HT1080 (cell line): ENCODE data around the gene OR2AG1. TPM values are rescaled to one million over a fixed set of nuclear protein-coding genes. Genes with fewer than 3 reads are reported as not detected.

Source experiments
- DNase-seq: peaks from one replicate; pipeline ENCODE4 v3.0.0-alpha.2; 2015; ENCODE audit warnings: low read depth
- polyA plus RNA-seq, 2 experiments: library from polyadenylated mRNA; depleted of rRNA; stranded (reverse); fragments of >200 nt; gene quantifications; 2 replicates each; pipeline ENCODE4 v1.2.3, GENCODE V29; 2015
- total RNA-seq: library from RNA; depleted of rRNA; stranded (reverse); fragments of >200 nt; shearing (Covaris generic); gene quantifications from 2 replicates; pipeline ENCODE4 v1.2.3, GENCODE V29; 2014; rRNA removed

OR2AG1 gene, protein sequence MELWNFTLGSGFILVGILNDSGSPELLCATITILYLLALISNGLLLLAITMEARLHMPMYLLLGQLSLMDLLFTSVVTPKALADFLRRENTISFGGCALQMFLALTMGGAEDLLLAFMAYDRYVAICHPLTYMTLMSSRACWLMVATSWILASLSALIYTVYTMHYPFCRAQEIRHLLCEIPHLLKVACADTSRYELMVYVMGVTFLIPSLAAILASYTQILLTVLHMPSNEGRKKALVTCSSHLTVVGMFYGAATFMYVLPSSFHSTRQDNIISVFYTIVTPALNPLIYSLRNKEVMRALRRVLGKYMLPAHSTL
- total RNA-seq: not detected in 2 replicates
- not detected in 2 replicates for polyA plus RNA-seq (2015; cell fraction: cytosol; rRNA removed)
- polyA plus RNA-seq (2015; cell fraction: nucleus; rRNA removed): not detected in 2 replicates

GRCh38 chr11:6782720-6783119, at the start of gene OR2AG1:
Gene OR2AG1 (plus strand): TSS chr11:6783020. CDS start chr11:6785038, 2,018 bp downstream.
- no peak for DNase-seq

- DNase-seq: no peak
These were observed 49.2 kb upstream of the OR2AG1 start for GRCh38 chr11:6733326-6734275.

- DNase-seq: no peak
These were observed 48.2 kb upstream of the OR2AG1 start for GRCh38 chr11:6734616-6735015.

- DNase-seq: peak; percentile 48
These were observed 47.5 kb upstream of the OR2AG1 start for GRCh38 chr11:6735306-6735705.

DNA sequence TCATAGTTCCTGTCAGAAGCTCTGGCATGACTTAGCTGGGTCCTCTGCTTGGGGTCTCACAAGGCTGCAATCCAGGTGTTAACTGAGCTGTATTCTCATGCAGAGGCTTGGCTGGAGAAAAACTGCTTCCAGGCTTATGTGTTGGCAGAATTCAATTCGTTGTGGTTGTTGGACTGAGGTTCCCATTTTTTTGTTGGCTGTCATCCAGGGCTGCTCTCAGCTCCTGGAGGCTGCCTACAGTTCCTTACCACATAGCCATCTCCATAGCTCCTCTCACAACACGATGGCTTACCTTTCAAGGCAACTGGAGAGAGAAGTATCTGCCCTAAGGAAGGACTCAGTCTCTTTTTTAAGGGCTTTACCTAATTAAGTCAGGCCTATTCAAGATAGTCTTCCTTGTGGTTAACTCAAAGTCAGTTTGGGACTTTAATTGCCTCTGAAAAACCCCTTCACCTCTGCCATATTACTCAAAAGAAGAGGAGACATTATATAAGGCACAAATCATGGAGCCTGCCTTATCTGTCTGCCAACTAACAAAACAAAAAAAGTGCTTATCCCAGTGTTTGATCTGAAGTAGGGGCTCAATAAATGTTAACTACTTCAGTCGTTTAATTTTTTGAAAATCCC, 46.2 kb upstream of the OR2AG1 start:
- DNase-seq: peak; percentile 21

- peak; percentile 40 for DNase-seq
These were observed 44.9 kb upstream of the OR2AG1 start for GRCh38 chr11:6737872-6738466.

DNA sequence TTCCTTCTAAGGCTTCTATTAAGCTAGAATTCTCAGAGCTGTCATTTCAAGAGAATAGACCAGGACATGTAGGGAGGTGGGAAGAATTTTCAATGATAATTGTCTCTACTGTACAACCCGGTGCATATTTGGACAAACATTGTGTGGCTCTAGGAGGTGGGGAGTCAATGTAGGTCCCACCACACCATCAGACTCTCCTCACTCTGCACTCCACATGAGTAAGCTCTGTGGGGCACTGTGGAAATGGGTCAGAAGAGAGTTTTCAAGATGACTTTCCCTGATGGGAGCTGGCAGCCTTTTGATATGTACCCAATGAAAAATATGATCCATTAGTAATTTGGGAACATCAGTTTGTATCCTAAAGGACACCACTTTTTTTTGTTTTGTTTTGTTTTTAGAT, 44.2 kb upstream of the OR2AG1 start:
- no peak for DNase-seq

GRCh38 chr11:6742260-6742659, 40.6 kb upstream of the OR2AG1 start:
- no peak for DNase-seq

- DNase-seq: no peak
These were observed 37.8 kb upstream of the OR2AG1 start for GRCh38 chr11:6745018-6745417.

DNA sequence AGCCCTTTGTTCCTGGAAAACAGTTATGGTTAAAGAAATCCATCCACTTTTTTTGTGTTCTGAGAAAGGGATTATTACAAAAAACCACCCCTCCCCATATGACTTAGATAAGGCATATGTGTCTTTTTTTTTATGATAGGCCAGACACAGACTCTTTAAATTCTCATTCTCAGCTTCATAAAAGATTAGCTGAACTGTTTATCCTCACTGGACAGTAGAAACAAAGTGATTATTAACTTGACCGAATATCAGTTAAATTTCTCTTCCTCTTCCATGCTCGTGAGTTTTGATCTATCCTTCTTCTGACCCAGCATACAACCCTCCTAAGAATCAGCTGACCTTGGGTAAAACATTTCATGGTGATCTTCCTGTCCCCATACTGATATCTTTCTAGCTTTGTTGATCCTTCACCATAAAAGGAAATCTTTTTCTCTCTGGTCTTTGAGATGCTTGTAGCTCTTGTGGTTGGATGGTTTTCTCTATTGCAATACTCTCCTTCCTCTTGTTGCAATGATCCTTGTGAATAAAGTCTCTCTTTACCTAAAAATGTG, 37.3 kb upstream of the OR2AG1 start:
- DNase-seq: no peak

DNA sequence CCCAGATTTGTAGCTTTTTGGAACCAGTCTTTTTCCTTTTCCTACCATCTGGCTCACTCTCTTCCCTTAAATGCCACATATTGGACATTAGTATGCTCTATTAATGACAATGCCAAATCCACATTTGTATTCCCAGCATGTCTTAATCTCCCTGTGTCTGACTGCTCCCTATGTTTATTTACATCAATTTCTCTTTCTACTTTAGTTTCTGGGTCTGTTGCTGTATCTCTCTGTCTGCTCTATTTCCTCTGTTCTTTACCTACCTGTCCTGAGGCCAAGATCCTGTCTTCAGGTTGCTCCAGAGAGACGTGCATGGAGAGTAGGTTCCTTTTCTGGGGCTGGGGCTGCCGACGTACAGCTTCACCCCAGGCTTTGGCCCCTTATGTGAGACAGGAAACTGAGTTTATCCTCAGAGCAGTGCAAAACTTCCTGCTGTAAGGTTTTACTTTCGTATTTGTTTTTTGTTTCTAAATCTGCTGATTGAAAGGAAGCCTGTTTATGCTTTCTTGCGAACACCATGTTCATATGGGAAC, 36.7 kb upstream of the OR2AG1 start:
- DNase-seq: no peak

DNA sequence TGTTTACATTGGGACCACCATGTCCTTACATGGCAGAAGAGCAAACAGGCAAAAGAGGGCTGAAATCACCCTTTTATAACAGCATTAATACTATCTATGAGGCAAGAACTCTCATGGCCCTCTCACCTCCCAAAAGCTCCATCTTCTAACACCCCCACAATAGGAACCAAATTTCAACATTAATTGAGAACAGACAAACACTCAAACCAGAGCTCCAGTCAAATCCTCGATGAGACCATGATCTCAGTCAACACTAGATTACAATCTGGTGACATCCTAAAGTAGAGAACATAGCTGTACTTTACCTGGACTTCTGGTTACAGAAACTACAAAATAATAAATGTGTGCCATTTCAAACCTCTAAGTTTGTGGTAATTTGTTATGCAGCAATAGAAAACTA, 36.2 kb upstream of the OR2AG1 start:
- DNase-seq: no peak

DNA sequence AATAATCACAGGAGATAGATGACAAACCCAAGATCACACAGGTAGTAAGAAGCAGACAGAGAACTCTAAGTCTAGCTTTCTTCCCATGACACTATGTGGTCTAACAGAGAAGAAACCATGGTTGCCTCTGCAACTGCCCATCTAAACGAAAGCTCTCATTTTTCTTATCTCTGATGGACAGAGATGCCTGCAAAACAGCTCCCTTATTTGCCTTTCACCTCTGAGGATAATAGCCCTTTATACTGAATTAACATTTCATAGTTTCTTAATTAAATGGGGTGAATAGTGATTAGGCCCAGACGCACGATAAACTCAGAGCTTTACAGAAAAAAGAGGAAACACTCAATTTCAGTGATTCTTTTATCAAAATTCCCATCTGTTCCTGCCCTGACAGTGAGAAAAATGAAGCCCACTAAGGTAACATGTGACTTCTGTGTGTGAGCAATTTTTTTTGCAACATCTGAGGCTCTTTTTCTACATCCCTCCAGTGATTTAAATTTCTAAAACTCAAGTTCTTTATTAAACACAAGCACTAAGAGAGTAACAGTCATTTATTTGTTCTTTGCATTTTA, 35.6 kb upstream of the OR2AG1 start:
- no peak for DNase-seq

- DNase-seq: peak; percentile 25
These were observed 27.4 kb upstream of the OR2AG1 start for GRCh38 chr11:6755303-6755952.

DNA sequence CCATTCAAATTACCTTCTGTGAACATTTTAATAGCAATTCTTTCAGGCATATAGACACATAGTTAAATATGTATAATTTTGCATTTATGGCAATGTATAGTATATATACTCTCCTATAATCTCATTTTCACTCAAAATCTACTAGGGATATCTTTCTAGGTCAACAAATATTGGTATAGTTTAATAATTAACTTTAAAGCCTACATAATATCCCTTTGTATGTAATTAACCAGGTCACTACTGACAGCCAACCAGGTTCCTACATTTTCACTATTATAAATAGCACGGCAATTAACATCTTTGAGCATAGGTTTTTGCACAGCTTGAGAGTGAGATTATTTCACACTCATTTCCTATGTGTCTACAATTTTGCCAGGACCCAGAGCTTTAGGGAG, 26.9 kb upstream of the OR2AG1 start:
- DNase-seq: no peak

DNA sequence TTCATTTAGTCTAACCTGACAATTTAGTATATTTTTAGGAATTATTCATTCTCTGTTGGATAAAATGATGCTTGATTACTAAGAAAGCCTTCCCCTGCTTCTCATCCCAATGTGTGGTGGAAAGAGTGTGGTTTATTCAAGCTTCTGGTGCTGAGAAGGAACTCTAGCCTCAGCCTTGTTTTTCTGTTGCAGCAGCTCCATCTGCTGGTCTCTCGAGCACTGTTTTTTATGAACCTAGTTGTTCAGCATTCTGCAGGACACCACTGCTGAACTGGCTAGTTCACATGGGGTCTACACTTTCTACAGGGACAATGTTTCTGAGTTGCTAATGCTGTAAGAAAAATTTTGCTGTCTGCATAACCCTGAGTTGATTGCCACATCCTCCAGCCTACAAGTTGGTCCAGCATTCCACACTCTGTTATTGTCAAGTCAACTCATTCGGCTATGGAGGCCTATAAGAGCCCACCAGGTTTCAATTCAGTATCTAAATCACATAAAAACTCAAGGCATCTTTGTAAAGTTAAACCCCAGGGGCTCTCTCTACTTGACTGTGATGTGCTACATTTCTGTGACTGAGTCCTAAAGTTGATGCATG, 25.4 kb upstream of the OR2AG1 start:
- peak; percentile 45 for DNase-seq

GRCh38 chr11:6771926-6772893, 10.6 kb upstream of the OR2AG1 start, which contains the start of gene OR2AG2:
Gene OR2AG2 (minus strand): TSS chr11:6771976. CDS start chr11:6768957, 3,019 bp downstream.
- no peak for DNase-seq

DNA sequence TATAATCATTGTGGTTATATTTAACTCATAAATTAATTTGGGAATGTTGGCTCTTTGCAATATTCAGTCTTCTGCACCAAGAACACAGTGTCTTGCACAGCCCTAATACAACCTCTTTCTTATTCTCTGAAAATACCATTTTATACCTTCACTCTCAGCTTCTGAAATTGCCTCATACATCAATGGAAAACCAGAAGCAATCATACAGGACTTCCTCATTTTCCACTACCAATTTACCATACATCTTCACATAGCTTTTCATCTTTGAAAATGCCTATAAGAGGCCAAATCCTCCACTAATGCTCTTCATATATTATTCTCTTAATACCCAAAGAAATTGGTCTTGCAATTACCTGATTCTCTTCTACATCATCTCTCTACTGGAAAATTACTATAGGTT, 4.3 kb upstream of the OR2AG1 start:
- DNase-seq: no peak
